Retinal pigment epithelial cell (primary cell): Measurements from ENCODE around the gene CHPT1.
"Not testable (repeated sequence)": the region's sequence is repeated elsewhere in the genome, so short reads cannot be mapped to it uniquely, and the experiment has no call there.

Experiments
- DNase-seq: peaks from one replicate; pipeline ENCODE4 v3.0.0-alpha.2; 2010; ENCODE audit warnings: low read depth
- H3K4me3 ChIP-seq: 2 replicates; pipeline ENCODE4 v1.5.1; 2011; ENCODE audit warnings: mild to moderate bottlenecking, low read length, control low read depth, moderate library complexity
- TF ChIP-seq, protein P1 (sequence below): conservative IDR thresholded peaks from 2 replicates; pipeline ENCODE4 v1.5.1; 2011; ENCODE audit warnings: low read depth, low read length, control low read depth, inconsistent platforms

The CHPT1 gene

DNA sequence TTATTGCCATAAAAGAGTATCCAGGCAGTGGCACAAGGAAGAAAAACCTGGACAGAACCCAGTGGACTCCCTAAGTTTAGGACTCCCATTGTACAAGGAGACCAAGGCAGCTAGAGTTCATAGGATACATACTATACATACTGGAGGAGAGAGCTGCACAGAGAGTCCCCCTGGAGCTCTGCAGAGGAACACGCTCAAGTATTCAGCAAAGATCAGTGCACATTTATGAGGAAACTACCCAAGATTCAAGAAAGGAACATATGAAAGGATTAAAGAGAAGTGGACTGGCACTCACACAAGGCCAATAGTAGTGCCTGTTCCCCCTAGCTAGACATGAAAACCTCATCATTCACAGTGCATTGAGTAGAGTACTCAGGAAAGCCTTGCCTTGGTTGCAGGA is 43.0 kb upstream of the CHPT1 start:
- DNase-seq: no peak
- TF ChIP-seq, protein P1, sequence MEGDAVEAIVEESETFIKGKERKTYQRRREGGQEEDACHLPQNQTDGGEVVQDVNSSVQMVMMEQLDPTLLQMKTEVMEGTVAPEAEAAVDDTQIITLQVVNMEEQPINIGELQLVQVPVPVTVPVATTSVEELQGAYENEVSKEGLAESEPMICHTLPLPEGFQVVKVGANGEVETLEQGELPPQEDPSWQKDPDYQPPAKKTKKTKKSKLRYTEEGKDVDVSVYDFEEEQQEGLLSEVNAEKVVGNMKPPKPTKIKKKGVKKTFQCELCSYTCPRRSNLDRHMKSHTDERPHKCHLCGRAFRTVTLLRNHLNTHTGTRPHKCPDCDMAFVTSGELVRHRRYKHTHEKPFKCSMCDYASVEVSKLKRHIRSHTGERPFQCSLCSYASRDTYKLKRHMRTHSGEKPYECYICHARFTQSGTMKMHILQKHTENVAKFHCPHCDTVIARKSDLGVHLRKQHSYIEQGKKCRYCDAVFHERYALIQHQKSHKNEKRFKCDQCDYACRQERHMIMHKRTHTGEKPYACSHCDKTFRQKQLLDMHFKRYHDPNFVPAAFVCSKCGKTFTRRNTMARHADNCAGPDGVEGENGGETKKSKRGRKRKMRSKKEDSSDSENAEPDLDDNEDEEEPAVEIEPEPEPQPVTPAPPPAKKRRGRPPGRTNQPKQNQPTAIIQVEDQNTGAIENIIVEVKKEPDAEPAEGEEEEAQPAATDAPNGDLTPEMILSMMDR: no peak
- H3K4me3 ChIP-seq: no peak overlapping the region

DNA sequence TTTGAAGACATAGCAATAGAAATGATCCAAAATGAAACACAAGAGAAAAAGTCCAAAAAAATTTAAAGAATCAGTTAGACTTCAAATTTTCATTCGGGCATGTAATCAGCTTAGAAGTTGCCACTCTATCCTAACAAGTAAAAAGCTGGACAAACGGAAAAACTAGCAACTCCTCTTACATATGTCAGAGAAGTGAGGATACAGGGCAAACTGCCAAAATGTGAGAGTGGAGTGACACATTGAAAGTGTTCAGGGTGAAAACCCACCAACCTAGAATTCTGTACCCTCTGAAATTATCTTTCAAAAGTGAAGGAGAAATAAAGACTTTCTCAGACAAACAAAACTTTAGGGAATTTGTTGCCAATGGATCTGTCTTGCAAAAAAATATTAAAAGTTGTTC is 42.0 kb upstream of the CHPT1 start:
- H3K4me3 ChIP-seq: no peak overlapping the region
- no peak for DNase-seq
- TF ChIP-seq, protein P1: no peak

DNA sequence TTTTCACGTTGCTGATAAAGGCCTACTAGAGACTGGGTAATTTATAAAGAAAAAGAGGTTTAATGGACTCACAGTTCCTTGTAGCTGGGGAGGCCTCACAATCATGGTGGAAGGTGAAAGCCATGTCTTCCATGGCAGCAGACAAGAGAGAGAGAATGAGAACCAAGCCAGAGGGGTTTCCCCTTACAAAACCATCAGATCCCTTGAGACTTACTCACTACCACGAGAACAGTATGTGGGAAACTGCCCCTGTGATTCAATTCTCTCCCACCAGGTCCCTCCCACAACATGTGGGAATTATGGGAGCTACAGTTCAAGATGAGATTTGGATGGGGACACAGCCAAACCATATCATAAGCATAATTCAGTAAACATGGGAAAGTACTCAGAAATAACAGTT is 36.8 kb upstream of the CHPT1 start:
- H3K4me3 ChIP-seq, DNase-seq: not testable (repeated sequence)

DNA sequence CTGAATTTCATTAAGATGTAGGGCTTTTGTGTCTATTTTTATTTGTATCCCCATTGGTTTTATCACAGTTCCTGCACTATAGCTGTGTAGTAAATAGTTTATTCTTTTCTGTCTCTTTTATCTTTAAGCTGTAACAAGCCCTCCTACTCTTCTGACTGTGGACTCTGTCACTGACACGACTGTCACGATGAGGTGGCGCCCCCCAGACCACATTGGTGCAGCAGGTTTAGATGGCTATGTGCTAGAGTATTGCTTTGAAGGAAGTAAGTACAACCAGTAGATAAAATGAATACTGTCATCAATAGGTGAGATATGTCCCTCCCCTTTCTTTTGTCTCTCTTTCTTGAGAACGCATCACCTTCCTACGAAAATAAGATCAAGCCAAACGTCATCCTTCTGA is 34.1 kb upstream of the CHPT1 start:
- TF ChIP-seq, protein P1: no peak
- DNase-seq: no peak
- no peak overlapping the region for H3K4me3 ChIP-seq

DNA sequence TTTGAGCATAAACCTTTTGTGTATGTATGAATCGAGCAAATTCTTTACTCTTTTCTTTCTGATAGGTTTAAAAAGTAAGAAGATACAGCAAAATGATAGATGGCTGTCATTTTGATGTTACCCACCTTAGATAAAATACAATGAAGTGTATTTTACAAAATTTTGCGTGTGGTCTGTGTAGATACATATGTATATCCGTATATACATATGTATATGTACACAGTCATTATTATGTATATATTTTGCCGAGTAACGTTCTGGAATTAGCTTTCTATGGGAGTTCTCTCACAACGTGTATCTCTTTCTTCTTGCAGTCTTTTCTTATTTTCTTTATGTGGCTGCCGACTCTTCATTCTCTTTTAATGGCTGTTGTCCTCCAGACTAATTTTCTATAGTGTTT is 32.4 kb upstream of the CHPT1 start:
- no peak for DNase-seq
- H3K4me3 ChIP-seq: no peak overlapping the region
- TF ChIP-seq, protein P1: no peak

DNA sequence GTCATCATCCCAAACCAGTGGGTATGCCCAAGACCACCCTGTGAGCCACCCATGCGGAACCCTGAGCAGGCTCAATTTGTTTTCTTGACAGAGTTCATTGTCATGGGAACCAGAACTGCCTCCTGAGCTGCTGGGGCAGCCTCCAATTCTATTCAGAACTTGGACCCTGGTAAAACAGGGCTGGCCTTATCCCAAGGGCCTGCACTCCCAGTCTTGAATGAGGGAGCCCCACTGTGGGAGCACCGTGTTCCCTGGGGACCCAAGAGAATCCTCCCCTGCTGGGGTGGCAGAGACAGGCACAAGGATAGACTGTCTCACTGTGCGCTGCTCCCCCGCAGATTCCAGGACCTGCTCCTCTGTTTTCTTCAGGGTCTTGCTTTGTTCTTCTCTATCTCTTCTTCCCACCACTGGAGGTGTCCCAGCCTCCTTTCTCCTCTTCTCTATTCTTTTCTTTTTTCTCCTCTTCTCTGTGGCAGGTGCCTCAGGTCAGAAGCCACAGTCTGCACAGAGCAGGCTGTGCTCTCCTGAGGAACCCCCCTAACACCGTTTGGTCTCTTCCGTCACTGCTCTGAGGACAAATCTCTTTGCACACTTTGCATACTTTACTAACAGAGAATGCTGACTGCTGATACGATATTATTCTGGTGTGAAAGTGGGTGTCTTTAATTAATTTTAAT is 31.2 kb upstream of the CHPT1 start:
- DNase-seq: no peak
- TF ChIP-seq, protein P1: no peak
- H3K4me3 ChIP-seq: no peak overlapping the region

DNA sequence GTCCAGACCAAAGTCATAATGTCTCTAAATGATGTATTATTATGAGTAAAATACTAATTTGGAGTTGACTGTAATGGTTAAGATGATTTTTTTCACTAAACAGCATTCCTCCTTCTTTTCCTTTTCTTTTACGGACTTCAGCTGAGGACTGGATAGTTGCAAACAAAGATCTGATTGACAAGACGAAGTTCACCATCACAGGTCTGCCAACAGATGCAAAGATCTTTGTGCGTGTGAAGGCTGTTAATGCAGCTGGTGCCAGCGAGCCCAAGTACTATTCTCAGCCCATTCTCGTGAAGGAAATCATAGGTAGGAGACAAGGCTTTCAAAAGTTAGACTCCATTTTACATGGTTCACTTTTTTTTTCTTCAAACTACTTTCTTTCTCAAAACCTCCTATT is 29.8 kb upstream of the CHPT1 start:
- TF ChIP-seq, protein P1: no peak
- no peak for DNase-seq
- H3K4me3 ChIP-seq: no peak overlapping the region
